Esophagus mucosa (tissue), 1 donor: Measurements from ENCODE around the gene PTPRN2. TPM values are rescaled to one million over a fixed set of nuclear protein-coding genes. Genes with fewer than 3 reads are reported as not detected.
"Not testable (repeated sequence)": the region's sequence is repeated elsewhere in the genome, so short reads cannot be mapped to it uniquely, and the experiment has no call there.

Experiments
- ATAC-seq: fragments of 200-7000 bp; cut with Tn5 transposase; one replicate; pipeline ENCODE4 v1.9.1; 2020
- total RNA-seq: library from RNA; stranded (reverse); gene quantifications from one replicate; pipeline ENCODE4 v1.2.4, GENCODE V29; 2023
- donor health status: DM: yes; HTN: yes; CAD: no.

PTPRN2 gene
- total RNA-seq, 1 donor from 2014 or later: 0.44 TPM

- ATAC-seq: peak; percentile 76
Observed at GRCh38 chr7:158396982-158397862, 190.4 kb downstream of the PTPRN2 start.

GRCh38 chr7:158396301-158396905 is 191.2 kb downstream of the PTPRN2 start:
- ATAC-seq: peak; percentile 2

- peak; percentile 72 for ATAC-seq
Observed at GRCh38 chr7:158395780-158396278, 191.8 kb downstream of the PTPRN2 start.

- ATAC-seq: no peak
Observed at GRCh38 chr7:158395349-158395748, 192.3 kb downstream of the PTPRN2 start.

GRCh38 chr7:158394936-158395335 is 192.7 kb downstream of the PTPRN2 start:
- ATAC-seq: no peak

GRCh38 chr7:158393926-158394625 is 193.5 kb downstream of the PTPRN2 start:
- no peak for ATAC-seq

GRCh38 chr7:158392251-158392650 is 195.4 kb downstream of the PTPRN2 start:
- no peak for ATAC-seq

- ATAC-seq: no peak
Observed at GRCh38 chr7:158391541-158391940, 196.1 kb downstream of the PTPRN2 start.

- no peak for ATAC-seq
Observed at GRCh38 chr7:158391141-158391540, 196.5 kb downstream of the PTPRN2 start.

- no peak for ATAC-seq
Observed at GRCh38 chr7:158390460-158390859, 197.2 kb downstream of the PTPRN2 start.

- no peak for ATAC-seq
Observed at GRCh38 chr7:158389514-158390425, 197.9 kb downstream of the PTPRN2 start.

- ATAC-seq: no peak
Observed at GRCh38 chr7:158388928-158389327, 198.7 kb downstream of the PTPRN2 start.

- ATAC-seq: no peak
Observed at GRCh38 chr7:158388072-158388471, 199.6 kb downstream of the PTPRN2 start.

GRCh38 chr7:158387546-158387891 is 200.1 kb downstream of the PTPRN2 start:
- ATAC-seq: no peak

- no peak for ATAC-seq
Observed at GRCh38 chr7:158386866-158387545, 200.6 kb downstream of the PTPRN2 start.

- no peak for ATAC-seq
Observed at GRCh38 chr7:158386355-158386618, 201.3 kb downstream of the PTPRN2 start.

- not testable (repeated sequence) for ATAC-seq
Observed at GRCh38 chr7:158385496-158386354, 201.9 kb downstream of the PTPRN2 start.

- ATAC-seq: no peak
Observed at GRCh38 chr7:158384746-158385145, 202.9 kb downstream of the PTPRN2 start.

GRCh38 chr7:158383665-158384064 is 204.0 kb downstream of the PTPRN2 start:
- ATAC-seq: no peak

GRCh38 chr7:158382363-158383254 is 205.0 kb downstream of the PTPRN2 start:
- no peak for ATAC-seq
